HepG2 (cell line): ENCODE data around the gene DLST. TPM values are rescaled to one million over a fixed set of nuclear protein-coding genes. Genes with fewer than 3 reads are reported as not detected.
A peak's percentile ranks its signal among the peaks of the same experiment; 100 is the strongest.

Source experiments
- ATF1 ChIP-seq: IDR thresholded peaks from 2 replicates; pipeline ENCODE4 v1.6.1; 2016; ENCODE audit warnings: mild to moderate bottlenecking, control low read depth
- ATF7 ChIP-seq, 2 experiments: fragments of 450-650 bp in 1 of 2; sonication (generic) in 1 of 2; formaldehyde crosslinking in 1 of 2; IDR thresholded peaks; 2 replicates each; pipeline versions ENCODE4 v1.4.0 to v1.6.1; 2016 to 2020; ENCODE audit warnings: antibody characterized with exemption in 1 of 2, mild to moderate bottlenecking in 1 of 2, missing genetic modification reagents in 1 of 2
- CREM ChIP-seq, 2 experiments: sonication (generic) in 1 of 2; formaldehyde crosslinking in 1 of 2; IDR thresholded peaks; 2 replicates each; pipeline versions ENCODE4 v1.4.0 to v1.6.1; 2016 to 2020; ENCODE audit warnings: antibody characterized with exemption in 1 of 2, mild to moderate bottlenecking in 1 of 2, missing genetic modification reagents in 1 of 2
- PTBP1 ChIP-seq: fragments of 200-400 bp; formaldehyde crosslinking; IDR thresholded peaks from 2 replicates; pipeline ENCODE4 v1.6.1; 2018; ENCODE audit warnings: low read length, low read depth; ENCODE audit not compliant: poor library complexity, severe bottlenecking
- TBX2 ChIP-seq: sonication (generic); formaldehyde crosslinking; IDR thresholded peaks from 2 replicates; pipeline ENCODE4 v1.5.0; 2020; ENCODE audit warnings: missing genetic modification reagents, mild to moderate bottlenecking, borderline replicate concordance
- TGIF2 ChIP-seq: IDR thresholded peaks from 2 replicates; pipeline ENCODE4 v1.6.1; 2016; ENCODE audit warnings: control low read depth, missing compliant biosample characterization
- ZNF296 ChIP-seq: sonication (generic); formaldehyde crosslinking; conservative IDR thresholded peaks from 2 replicates; pipeline ENCODE4 v1.5.0; 2020; ENCODE audit warnings: mild to moderate bottlenecking, missing genetic modification reagents
- ZNF432 ChIP-seq: sonication (generic); formaldehyde crosslinking; IDR thresholded peaks from 2 replicates; pipeline ENCODE4 v1.5.0; 2020; ENCODE audit warnings: missing genetic modification reagents, mild to moderate bottlenecking, borderline replicate concordance
- ZNF550 ChIP-seq: sonication (generic); formaldehyde crosslinking; IDR thresholded peaks from 2 replicates; pipeline ENCODE4 v1.4.0; 2020; ENCODE audit warnings: mild to moderate bottlenecking, missing genetic modification reagents, borderline replicate concordance
- ZNF687 ChIP-seq: sonication (generic); formaldehyde crosslinking; IDR thresholded peaks from 2 replicates; pipeline ENCODE4 v1.5.1; 2020; ENCODE audit warnings: mild to moderate bottlenecking, missing genetic modification reagents, moderate library complexity
- polyA plus RNA-seq, 8 experiments: library from polyadenylated mRNA; depleted of rRNA in 3 of 8; stranded (reverse) in 7 of 8; unstranded in 1 of 8; fragments of >200 nt; fragmentation: Illumina TruSeq in 4 of 8; extraction: Trizol in 4 of 8; gene quantifications; 2 replicates each; pipeline versions ENCODE4 v1.2.1 to v1.2.3, GENCODE V29; 2011 to 2016; ENCODE audit warnings: low read depth in 4 of 8, missing spikeins in 1 of 8, mixed read lengths in 1 of 8; ENCODE audit not compliant: insufficient read depth in 1 of 8
- total RNA-seq, 5 experiments: library from RNA; depleted of rRNA; stranded (reverse); fragments of >200 nt; fragmentation: Illumina TruSeq; extraction: Trizol; gene quantifications; 2 replicates each; pipeline ENCODE4 v1.2.3, GENCODE V29; 2016; ENCODE audit warnings: low read depth in 1 of 5
- TF ChIP-seq, protein P1 (sequence below): IDR thresholded peaks from 2 replicates; pipeline ENCODE4 v1.4.0; 2020; ENCODE audit warnings: mild to moderate bottlenecking, missing genetic modification reagents
- TF ChIP-seq, protein P2 (sequence below): sonication (generic); formaldehyde crosslinking; conservative IDR thresholded peaks from 2 replicates; pipeline ENCODE4 v1.4.0; 2020; ENCODE audit warnings: missing genetic modification reagents
- TF ChIP-seq, protein P3 (sequence below), 2 experiments: sonication (generic) in 1 of 2; formaldehyde crosslinking in 1 of 2; IDR thresholded peaks; 2 replicates each; pipeline versions ENCODE4 v1.5.1 to v1.6.1; 2011 to 2020; ENCODE audit warnings: borderline replicate concordance in 1 of 2, low read depth in 1 of 2, low read length in 1 of 2, mild to moderate bottlenecking in 1 of 2, missing genetic modification reagents in 1 of 2, moderate library complexity in 1 of 2
- TF ChIP-seq, protein P4 (sequence below): sonication (generic); formaldehyde crosslinking; conservative IDR thresholded peaks from 2 replicates; pipeline ENCODE4 v1.8.1; 2023; ENCODE audit warnings: missing genetic modification reagents

Gene DLST
- total and polyA plus RNA-seq, 2 of the 13 experiments (the other 11 are each of a cell fraction or from before 2014, with no cell fraction given), result 56.5 to 94.3 TPM

DNA sequence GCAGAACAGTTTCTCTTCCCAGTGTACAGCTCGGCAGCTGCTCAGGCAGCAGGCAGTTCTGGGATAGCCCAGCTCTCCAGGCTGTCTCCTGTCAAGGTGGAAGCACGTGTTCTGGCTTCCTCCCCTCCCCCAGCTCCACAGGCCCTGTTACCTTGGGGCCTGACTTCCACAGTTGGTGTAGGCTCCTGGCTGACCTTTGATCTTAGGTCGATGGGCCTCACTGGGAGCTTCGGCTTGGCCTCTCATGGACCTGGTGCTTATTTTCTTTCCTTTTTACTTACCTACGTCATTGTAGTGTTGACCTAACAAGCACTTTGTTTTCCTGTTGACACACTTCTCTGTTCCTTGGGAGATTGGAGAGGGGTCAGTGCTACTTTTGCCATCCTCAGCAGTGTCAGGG lies 17.0 kb downstream of the DLST start (continued):
- TF ChIP-seq, protein P1, sequence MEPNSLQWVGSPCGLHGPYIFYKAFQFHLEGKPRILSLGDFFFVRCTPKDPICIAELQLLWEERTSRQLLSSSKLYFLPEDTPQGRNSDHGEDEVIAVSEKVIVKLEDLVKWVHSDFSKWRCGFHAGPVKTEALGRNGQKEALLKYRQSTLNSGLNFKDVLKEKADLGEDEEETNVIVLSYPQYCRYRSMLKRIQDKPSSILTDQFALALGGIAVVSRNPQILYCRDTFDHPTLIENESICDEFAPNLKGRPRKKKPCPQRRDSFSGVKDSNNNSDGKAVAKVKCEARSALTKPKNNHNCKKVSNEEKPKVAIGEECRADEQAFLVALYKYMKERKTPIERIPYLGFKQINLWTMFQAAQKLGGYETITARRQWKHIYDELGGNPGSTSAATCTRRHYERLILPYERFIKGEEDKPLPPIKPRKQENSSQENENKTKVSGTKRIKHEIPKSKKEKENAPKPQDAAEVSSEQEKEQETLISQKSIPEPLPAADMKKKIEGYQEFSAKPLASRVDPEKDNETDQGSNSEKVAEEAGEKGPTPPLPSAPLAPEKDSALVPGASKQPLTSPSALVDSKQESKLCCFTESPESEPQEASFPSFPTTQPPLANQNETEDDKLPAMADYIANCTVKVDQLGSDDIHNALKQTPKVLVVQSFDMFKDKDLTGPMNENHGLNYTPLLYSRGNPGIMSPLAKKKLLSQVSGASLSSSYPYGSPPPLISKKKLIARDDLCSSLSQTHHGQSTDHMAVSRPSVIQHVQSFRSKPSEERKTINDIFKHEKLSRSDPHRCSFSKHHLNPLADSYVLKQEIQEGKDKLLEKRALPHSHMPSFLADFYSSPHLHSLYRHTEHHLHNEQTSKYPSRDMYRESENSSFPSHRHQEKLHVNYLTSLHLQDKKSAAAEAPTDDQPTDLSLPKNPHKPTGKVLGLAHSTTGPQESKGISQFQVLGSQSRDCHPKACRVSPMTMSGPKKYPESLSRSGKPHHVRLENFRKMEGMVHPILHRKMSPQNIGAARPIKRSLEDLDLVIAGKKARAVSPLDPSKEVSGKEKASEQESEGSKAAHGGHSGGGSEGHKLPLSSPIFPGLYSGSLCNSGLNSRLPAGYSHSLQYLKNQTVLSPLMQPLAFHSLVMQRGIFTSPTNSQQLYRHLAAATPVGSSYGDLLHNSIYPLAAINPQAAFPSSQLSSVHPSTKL (CRISPR knock-in tag), result peak; percentile 87
- TF ChIP-seq ATF1 (CRISPR knock-in tag) (peak; percentile 39; the same call in 1 of the 2 replicates), PTBP1 (no peak), ZNF550 (no peak), CREM (IDR thresholded peaks at IDR 0.05) (peak; percentile 70; the same call in 1 of the 2 replicates), CREM (CRISPR knock-in tag; IDR thresholded peaks at IDR 0.05) (no peak), ATF7 (IDR thresholded peaks at IDR 0.05) (no peak), ATF7 (CRISPR knock-in tag; IDR thresholded peaks at IDR 0.05) (no peak), TGIF2 (CRISPR knock-in tag) (peak; percentile 99), ZNF687 (CRISPR knock-in tag) (peak; percentile 100), ZNF432 (CRISPR knock-in tag) (no peak), TBX2 (CRISPR knock-in tag) (0 out of 2 replicates have a peak, but pooled peaks have one; percentile 57), ZNF296 (no peak)
- TF ChIP-seq, protein P2, sequence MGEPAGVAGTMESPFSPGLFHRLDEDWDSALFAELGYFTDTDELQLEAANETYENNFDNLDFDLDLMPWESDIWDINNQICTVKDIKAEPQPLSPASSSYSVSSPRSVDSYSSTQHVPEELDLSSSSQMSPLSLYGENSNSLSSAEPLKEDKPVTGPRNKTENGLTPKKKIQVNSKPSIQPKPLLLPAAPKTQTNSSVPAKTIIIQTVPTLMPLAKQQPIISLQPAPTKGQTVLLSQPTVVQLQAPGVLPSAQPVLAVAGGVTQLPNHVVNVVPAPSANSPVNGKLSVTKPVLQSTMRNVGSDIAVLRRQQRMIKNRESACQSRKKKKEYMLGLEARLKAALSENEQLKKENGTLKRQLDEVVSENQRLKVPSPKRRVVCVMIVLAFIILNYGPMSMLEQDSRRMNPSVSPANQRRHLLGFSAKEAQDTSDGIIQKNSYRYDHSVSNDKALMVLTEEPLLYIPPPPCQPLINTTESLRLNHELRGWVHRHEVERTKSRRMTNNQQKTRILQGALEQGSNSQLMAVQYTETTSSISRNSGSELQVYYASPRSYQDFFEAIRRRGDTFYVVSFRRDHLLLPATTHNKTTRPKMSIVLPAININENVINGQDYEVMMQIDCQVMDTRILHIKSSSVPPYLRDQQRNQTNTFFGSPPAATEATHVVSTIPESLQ (CRISPR knock-in tag), result no peak
- TF ChIP-seq, protein P3, sequence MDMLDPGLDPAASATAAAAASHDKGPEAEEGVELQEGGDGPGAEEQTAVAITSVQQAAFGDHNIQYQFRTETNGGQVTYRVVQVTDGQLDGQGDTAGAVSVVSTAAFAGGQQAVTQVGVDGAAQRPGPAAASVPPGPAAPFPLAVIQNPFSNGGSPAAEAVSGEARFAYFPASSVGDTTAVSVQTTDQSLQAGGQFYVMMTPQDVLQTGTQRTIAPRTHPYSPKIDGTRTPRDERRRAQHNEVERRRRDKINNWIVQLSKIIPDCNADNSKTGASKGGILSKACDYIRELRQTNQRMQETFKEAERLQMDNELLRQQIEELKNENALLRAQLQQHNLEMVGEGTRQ (IDR thresholded peaks at IDR 0.05; ENCODE audit: low read depth, low read length), result 0 out of 2 replicates have a peak, but pooled peaks have one; percentile 8
- TF ChIP-seq, protein P3 (CRISPR knock-in tag; IDR thresholded peaks at IDR 0.05; ENCODE audit: borderline replicate concordance), result peak; percentile 63; the same call in 1 of the 2 replicates
- TF ChIP-seq, protein P4, sequence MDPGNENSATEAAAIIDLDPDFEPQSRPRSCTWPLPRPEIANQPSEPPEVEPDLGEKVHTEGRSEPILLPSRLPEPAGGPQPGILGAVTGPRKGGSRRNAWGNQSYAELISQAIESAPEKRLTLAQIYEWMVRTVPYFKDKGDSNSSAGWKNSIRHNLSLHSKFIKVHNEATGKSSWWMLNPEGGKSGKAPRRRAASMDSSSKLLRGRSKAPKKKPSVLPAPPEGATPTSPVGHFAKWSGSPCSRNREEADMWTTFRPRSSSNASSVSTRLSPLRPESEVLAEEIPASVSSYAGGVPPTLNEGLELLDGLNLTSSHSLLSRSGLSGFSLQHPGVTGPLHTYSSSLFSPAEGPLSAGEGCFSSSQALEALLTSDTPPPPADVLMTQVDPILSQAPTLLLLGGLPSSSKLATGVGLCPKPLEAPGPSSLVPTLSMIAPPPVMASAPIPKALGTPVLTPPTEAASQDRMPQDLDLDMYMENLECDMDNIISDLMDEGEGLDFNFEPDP, result no peak
